ENCODE measurements around the gene WWOX.

DNA sequence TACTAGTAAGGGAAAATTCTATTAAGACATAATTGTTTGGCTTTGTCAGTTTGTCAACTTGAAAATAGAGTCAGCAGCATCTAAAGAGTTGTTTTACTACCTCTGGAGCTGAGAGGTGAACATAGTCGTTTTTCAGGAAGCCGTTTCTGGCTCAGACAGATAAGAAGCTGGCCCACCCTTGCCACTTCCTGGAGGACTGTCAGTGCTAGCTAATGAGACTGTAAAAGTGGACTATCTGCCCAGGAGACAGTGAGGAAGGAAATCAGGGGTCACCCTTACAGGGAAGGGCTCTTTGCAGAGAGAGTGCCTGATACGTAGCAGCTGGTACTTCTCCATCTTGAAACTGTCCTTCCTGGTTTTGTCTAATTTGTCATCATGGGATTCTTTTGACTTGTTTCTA, 328.7 kb downstream of the WWOX start:
- TF ChIP-seq, protein P1, sequence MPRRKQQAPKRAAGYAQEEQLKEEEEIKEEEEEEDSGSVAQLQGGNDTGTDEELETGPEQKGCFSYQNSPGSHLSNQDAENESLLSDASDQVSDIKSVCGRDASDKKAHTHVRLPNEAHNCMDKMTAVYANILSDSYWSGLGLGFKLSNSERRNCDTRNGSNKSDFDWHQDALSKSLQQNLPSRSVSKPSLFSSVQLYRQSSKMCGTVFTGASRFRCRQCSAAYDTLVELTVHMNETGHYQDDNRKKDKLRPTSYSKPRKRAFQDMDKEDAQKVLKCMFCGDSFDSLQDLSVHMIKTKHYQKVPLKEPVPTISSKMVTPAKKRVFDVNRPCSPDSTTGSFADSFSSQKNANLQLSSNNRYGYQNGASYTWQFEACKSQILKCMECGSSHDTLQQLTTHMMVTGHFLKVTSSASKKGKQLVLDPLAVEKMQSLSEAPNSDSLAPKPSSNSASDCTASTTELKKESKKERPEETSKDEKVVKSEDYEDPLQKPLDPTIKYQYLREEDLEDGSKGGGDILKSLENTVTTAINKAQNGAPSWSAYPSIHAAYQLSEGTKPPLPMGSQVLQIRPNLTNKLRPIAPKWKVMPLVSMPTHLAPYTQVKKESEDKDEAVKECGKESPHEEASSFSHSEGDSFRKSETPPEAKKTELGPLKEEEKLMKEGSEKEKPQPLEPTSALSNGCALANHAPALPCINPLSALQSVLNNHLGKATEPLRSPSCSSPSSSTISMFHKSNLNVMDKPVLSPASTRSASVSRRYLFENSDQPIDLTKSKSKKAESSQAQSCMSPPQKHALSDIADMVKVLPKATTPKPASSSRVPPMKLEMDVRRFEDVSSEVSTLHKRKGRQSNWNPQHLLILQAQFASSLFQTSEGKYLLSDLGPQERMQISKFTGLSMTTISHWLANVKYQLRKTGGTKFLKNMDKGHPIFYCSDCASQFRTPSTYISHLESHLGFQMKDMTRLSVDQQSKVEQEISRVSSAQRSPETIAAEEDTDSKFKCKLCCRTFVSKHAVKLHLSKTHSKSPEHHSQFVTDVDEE (CRISPR knock-in tag; IDR thresholded peaks at IDR 0.05), result no peak
- TF ChIP-seq RARB (CRISPR knock-in tag; IDR thresholded peaks at IDR 0.05), result no peak
- TF ChIP-seq BACH2 (CRISPR knock-in tag; IDR thresholded peaks at IDR 0.05; ENCODE audit: borderline replicate concordance), result no peak
- no peak for TF ChIP-seq ESRRG (CRISPR knock-in tag; IDR thresholded peaks at IDR 0.05)
- no peak for TF ChIP-seq ZFP30 (CRISPR knock-in tag; IDR thresholded peaks at IDR 0.05)
- TF ChIP-seq OSR1 (CRISPR knock-in tag; IDR thresholded peaks at IDR 0.05), result no peak
- TF ChIP-seq TCF4 (CRISPR knock-in tag; IDR thresholded peaks at IDR 0.05; ENCODE audit: borderline replicate concordance), result no peak
- TF ChIP-seq, protein P2, sequence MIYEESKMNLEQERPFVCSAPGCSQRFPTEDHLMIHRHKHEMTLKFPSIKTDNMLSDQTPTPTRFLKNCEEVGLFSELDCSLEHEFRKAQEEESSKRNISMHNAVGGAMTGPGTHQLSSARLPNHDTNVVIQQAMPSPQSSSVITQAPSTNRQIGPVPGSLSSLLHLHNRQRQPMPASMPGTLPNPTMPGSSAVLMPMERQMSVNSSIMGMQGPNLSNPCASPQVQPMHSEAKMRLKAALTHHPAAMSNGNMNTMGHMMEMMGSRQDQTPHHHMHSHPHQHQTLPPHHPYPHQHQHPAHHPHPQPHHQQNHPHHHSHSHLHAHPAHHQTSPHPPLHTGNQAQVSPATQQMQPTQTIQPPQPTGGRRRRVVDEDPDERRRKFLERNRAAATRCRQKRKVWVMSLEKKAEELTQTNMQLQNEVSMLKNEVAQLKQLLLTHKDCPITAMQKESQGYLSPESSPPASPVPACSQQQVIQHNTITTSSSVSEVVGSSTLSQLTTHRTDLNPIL (CRISPR knock-in tag; IDR thresholded peaks at IDR 0.05; ENCODE audit: low read depth), result no peak
- no peak for TF ChIP-seq CSDC2 (CRISPR knock-in tag; IDR thresholded peaks at IDR 0.05)

Measured in SK-N-SH treated with all-trans-retinoic acid at 6 μM for 48 hours (cell line).